Stimulated activated effector memory CD8-positive, alpha-beta T cell treated with anti-CD3 and anti-CD28 coated beads, Interleukin-12 subunit alpha, Interleukin-12 subunit beta, amount 100 ng/mL, for 72 hours (primary cell): Measurements from ENCODE around the gene EVI2B.
A peak's percentile ranks its signal among the peaks of the same experiment; 100 is the strongest.
"Not testable (repeated sequence)": the region's sequence is repeated elsewhere in the genome, so short reads cannot be mapped to it uniquely, and the experiment has no call there.

Experiments
- ATAC-seq: fragments of 150-1000 bp; cut with Tn5 transposase; 2 replicates; pipeline ENCODE4 v1.10.0; 2021
- DNase-seq, 2 donors: peaks; one replicate each; pipeline ENCODE4 v3.0.0; 2021 to 2022; ENCODE audit warnings: low spot score in 2 of 2
- H3K27ac Mint-ChIP-seq: one replicate; pipeline ENCODE4 v1.8.0; 2022; ENCODE audit warnings: mild to moderate bottlenecking, mixed read lengths
- H3K36me3 Mint-ChIP-seq: one replicate; pipeline ENCODE4 v1.8.0; 2022; ENCODE audit warnings: mild to moderate bottlenecking, mixed read lengths
- H3K4me1 Mint-ChIP-seq: one replicate; pipeline ENCODE4 v1.8.0; 2022; ENCODE audit warnings: mixed read lengths
- H3K4me3 Mint-ChIP-seq: one replicate; pipeline ENCODE4 v1.8.0; 2022; ENCODE audit warnings: mild to moderate bottlenecking, mixed read lengths
- H3K9me3 Mint-ChIP-seq: one replicate; pipeline ENCODE4 v1.8.0; 2022; ENCODE audit warnings: mixed read lengths

EVI2B gene

DNA sequence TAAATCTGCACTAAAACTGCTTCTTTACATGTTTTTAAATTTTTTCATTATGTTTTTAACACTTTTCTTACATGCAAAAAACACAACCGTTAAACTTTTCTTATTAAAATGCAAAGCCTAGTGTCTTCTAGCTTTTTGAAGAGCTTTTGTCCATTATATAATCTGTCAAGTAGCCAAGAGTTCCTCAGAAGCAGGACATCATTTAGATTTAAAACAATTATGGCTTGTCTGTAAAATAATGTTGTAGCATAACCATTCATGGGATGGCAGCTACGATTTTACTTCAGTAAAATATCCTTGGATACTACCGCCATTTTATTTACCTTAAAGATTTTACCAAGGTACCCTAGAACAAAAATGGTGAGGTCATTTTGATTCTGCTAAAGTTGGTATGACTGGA, 19.6 kb downstream of the EVI2B start:
- Mint-ChIP-seq H3K9me3 (no peaks in the 10 kb centered on the region), H3K27ac (no peak overlapping the region), H3K4me3 (no peak overlapping the region), H3K4me1 (no peaks in the 10 kb centered on the region), H3K36me3 (no peaks in the 10 kb centered on the region)
- DNase-seq (no peak), ATAC-seq (no peak)

GRCh38 chr17:31293581-31293980, 20.3 kb downstream of the EVI2B start:
- H3K4me1 Mint-ChIP-seq, result no peaks in the 10 kb centered on the region

DNA sequence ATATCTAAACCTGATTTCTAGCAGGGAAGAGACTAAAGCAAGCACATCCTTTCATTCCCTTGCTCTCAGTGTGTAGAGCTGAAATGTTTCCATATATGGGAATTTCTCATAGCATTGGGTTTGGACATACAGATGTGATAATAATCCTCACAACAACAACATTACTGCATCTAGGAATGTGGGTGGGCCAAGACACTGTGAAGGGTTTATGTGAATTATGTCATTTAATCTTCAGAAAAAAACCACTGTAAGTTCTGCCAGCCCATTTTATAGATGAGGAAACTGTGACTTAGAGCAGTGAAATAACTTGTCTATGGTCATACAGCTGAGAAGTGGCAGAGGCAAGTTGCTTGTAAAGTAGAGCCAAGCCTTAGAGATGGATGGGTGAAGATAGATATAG, 22.0 kb downstream of the EVI2B start:
- ATAC-seq (no peak), DNase-seq (no peak)
- no peaks in the 10 kb centered on the region for H3K9me3 Mint-ChIP-seq
- no peak overlapping the region for H3K27ac Mint-ChIP-seq
- H3K4me1 Mint-ChIP-seq, result no peaks in the 10 kb centered on the region
- H3K36me3 Mint-ChIP-seq, result no peaks in the 10 kb centered on the region
- H3K4me3 Mint-ChIP-seq, result no peak overlapping the region

More at GRCh38 chr17:31293581-31293980, 20.3 kb downstream of the EVI2B start:
- Mint-ChIP-seq H3K36me3 (no peaks in the 10 kb centered on the region), H3K9me3 (no peaks in the 10 kb centered on the region), H3K27ac (no peak overlapping the region), H3K4me3 (no peak overlapping the region)
- DNase-seq (no peak), ATAC-seq (no peak)

GRCh38 chr17:31289790-31290189, 24.1 kb downstream of the EVI2B start:
- no peak for DNase-seq
- Mint-ChIP-seq H3K36me3 (no peaks in the 10 kb centered on the region), H3K9me3 (no peaks in the 10 kb centered on the region), H3K27ac (no peak overlapping the region), H3K4me1 (no peaks in the 10 kb centered on the region), H3K4me3 (no peak overlapping the region)
- no peak for ATAC-seq

- not testable (repeated sequence) for H3K9me3 Mint-ChIP-seq, H3K27ac Mint-ChIP-seq, DNase-seq, H3K4me3 Mint-ChIP-seq, ATAC-seq, H3K4me1 Mint-ChIP-seq, H3K36me3 Mint-ChIP-seq
Observed at GRCh38 chr17:31287932-31288331, 25.9 kb downstream of the EVI2B start.

GRCh38 chr17:31286587-31286986, 27.3 kb downstream of the EVI2B start:
- H3K27ac Mint-ChIP-seq, result no peak overlapping the region
- no peak overlapping the region for H3K4me3 Mint-ChIP-seq
- H3K4me1 Mint-ChIP-seq, result no peaks in the 10 kb centered on the region
- H3K9me3 Mint-ChIP-seq, result no peaks in the 10 kb centered on the region
- DNase-seq (no peak), ATAC-seq (no peak)
- no peaks in the 10 kb centered on the region for H3K36me3 Mint-ChIP-seq

DNA sequence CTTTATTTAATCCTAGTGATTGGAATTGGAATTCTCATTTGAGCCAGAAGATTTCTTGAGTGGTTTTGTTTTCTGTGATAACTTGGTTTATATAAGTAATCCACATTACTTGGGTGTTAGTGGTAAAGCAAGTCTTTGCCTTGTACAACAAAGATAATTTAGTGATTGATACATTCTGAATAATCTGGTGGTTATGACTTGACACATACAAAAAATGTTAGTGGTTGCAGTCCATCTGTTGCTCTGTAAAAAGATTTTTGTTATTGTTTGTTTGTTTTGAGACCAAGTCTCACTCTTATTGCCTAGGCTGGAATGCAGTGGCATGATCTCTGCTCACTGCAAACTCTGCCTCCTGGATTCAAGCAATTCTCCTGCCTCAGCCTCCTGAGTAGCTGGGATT, 30.0 kb downstream of the EVI2B start:
- no peak for ATAC-seq
- no peaks in the 10 kb centered on the region for H3K9me3 Mint-ChIP-seq
- no peak overlapping the region for H3K4me3 Mint-ChIP-seq
- no peak overlapping the region for H3K27ac Mint-ChIP-seq
- no peak for DNase-seq
- no peaks in the 10 kb centered on the region for H3K4me1 Mint-ChIP-seq
- H3K36me3 Mint-ChIP-seq, result no peaks in the 10 kb centered on the region

GRCh38 chr17:31281061-31281460, 32.8 kb downstream of the EVI2B start:
- H3K4me3 Mint-ChIP-seq, result no peak overlapping the region
- peaks cover 13% of the 10 kb centered on the region for H3K36me3 Mint-ChIP-seq
- H3K9me3 Mint-ChIP-seq, result no peaks in the 10 kb centered on the region
- ATAC-seq, result no peak
- DNase-seq, result no peak
- no peaks in the 10 kb centered on the region for H3K4me1 Mint-ChIP-seq
- no peak overlapping the region for H3K27ac Mint-ChIP-seq

DNA sequence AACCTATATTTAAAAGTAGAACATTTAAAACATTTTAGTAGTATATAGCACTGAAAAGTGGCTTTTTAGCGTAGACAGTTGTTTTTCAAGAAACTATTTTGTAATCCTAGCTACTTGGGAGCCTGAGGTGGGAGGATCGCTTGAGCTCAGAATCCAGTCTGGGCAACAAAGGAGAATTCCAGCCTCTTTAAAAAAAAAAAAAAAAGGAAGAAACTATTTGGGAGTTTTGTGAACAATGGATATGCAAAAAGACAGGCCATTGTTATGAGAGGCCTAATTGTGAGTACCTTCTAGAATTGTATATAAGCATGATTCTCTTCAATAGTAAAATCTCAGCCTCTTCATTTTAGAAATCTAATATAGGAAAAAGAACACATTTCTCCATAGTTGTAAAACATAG, 34.5 kb downstream of the EVI2B start:
- Mint-ChIP-seq H3K36me3 (peaks cover 13% of the 10 kb centered on the region), H3K4me1 (no peaks in the 10 kb centered on the region), H3K27ac (no peak overlapping the region), H3K9me3 (no peaks in the 10 kb centered on the region), H3K4me3 (no peak overlapping the region)
- no peak for DNase-seq
- no peak for ATAC-seq

- DNase-seq (no peak), ATAC-seq (no peak)
- Mint-ChIP-seq H3K9me3 (no peaks in the 10 kb centered on the region), H3K4me3 (no peak overlapping the region), H3K27ac (peak overlapping the region; percentile 6), H3K36me3 (peaks cover 21% of the 10 kb centered on the region), H3K4me1 (no peaks in the 10 kb centered on the region)
Observed at GRCh38 chr17:31275116-31275515, 38.7 kb downstream of the EVI2B start.

DNA sequence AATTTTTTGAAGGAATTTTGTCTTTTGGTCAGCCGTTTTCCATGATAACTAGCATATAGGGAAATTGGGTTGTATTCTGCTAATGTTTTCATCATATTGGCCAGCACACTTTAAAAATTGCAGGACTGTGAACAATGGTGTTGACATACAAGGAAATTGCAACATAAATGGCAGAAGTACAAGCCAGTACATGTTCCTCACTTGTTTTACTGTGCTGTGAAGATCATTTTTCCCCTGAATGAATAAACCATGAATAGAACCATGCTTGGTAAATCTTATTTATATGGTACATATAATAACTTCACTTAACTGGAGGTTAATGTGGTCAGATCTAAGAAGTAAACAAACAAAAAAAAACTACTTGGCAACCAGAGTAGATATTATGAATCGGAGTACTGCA, 39.6 kb downstream of the EVI2B start:
- H3K4me1 Mint-ChIP-seq, result no peaks in the 10 kb centered on the region

DNA sequence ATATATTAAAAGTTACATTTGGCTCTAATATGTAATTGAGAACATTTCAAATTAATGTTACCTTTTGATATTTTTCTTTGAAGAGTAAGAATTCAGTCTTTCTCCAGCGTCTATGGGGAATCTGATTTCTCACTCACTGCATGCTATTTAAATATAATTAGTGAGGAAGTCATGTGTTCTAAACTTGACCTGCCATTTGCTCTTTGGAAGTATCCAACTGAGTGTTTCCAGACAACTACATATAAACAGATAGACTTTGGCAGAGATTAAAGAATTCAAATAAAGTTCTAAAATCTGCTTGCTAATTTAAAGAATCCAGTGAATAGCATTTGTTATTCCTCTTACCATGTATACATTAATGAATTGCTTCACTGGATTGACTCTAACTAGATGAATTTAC, 40.3 kb downstream of the EVI2B start:
- H3K4me1 Mint-ChIP-seq, result no peaks in the 10 kb centered on the region
- DNase-seq (no peak), ATAC-seq (no peak)
- H3K36me3 Mint-ChIP-seq, result peaks cover 29% of the 10 kb centered on the region
- H3K9me3 Mint-ChIP-seq, result no peaks in the 10 kb centered on the region
- no peak overlapping the region for H3K4me3 Mint-ChIP-seq
- H3K27ac Mint-ChIP-seq, result no peak overlapping the region

More for the DNA sequence above, 39.6 kb downstream of the EVI2B start:
- Mint-ChIP-seq H3K4me3 (no peak overlapping the region), H3K9me3 (no peaks in the 10 kb centered on the region), H3K36me3 (peaks cover 21% of the 10 kb centered on the region), H3K27ac (no peak overlapping the region)
- DNase-seq (no peak), ATAC-seq (no peak)

DNA sequence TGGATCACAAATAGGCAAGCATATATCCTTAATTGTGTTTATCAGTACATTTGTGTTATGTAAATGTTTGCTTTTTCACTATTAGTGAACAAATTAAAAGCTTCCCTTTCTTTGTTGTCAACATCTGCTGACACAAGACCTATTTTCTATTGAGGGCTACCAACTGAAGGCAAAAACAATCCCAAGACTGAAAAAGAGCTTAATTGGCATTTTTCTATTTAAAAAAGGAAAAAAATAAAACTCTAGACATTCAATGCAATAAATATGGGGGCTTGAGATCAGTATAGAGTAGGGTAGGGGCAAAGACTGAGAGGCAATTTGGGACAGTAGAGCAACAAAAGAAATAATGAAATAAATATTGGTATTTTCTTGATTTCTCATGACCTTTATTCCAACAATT, 41.1 kb downstream of the EVI2B start:
- Mint-ChIP-seq H3K4me3 (no peak overlapping the region), H3K36me3 (peaks cover 32% of the 10 kb centered on the region), H3K27ac (no peak overlapping the region), H3K9me3 (no peaks in the 10 kb centered on the region), H3K4me1 (no peaks in the 10 kb centered on the region)
- DNase-seq, result no peak
- ATAC-seq, result no peak

DNA sequence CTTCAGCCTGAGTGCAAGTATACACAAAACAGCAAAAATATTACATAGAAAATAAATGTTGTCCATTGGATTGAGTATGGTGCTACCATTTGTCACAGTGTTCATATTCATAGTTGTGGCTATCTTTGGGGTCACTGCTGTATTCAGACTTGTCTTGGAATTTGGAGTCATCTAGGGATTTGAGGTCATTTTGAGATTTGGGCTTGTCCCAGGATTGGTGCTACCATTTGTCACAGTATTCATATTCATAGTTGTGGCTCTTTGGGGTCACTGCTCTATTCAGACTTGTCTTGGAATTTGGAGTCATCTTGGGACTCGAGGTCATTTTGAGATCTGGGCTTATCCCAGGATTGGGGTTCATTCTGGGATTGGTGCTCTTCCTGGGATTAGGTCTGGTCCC, 41.6 kb downstream of the EVI2B start:
- H3K4me1 Mint-ChIP-seq, result no peaks in the 10 kb centered on the region
- ATAC-seq (no peak), DNase-seq (no peak)
- peaks cover 32% of the 10 kb centered on the region for H3K36me3 Mint-ChIP-seq
- no peak overlapping the region for H3K27ac Mint-ChIP-seq
- no peaks in the 10 kb centered on the region for H3K9me3 Mint-ChIP-seq
- H3K4me3 Mint-ChIP-seq, result no peak overlapping the region

DNA sequence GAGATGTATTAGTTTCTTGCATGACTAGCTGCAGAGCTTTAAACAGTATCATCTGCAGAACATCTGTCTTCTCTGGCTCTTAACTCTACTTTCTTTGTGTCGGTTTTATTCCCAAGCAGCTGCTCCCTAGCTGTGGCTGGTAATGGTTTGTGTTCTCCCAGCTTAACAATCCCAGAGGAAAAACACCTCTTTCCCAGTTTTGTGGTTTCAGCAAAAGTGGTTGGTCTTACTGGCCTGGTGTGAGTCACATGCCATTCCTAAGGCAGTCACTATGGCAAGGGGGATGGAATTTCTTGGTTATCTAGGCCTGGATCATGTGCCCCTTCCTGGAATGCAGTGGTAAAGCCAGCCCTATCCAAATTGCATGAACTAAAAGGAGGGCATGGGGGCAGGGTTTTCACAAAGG, 44.3 kb downstream of the EVI2B start:
- Mint-ChIP-seq H3K4me1 (no peaks in the 10 kb centered on the region), H3K9me3 (no peaks in the 10 kb centered on the region), H3K4me3 (no peak overlapping the region), H3K36me3 (peaks cover 42% of the 10 kb centered on the region), H3K27ac (no peak overlapping the region)
- DNase-seq, result no peak
- no peak for ATAC-seq

DNA sequence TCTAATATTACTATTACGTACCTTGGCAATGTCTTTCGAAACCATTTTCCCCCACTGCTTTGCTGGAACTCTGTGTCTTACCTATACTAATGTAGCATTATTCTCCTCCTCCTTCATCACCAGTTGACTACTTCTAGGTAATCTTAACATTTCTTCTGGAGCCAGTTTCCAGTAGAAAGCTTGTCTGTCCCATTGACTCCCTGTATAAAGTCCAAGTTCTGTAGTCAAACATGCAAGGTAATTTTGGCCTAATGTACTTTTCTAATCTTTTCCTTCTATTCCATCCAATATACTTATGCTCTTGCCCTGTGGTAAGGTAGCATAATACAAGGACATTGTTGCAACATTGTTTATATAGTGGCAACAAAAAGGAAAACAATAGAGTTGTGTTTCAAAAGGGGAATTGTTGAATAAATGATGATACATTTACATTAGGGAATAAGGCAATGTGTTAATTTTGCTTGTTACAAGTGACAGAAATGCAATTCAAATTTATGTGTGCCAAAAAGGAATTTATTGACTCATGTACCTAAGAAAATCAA, 44.7 kb downstream of the EVI2B start:
- H3K4me3 Mint-ChIP-seq, result no peak overlapping the region
- DNase-seq (no peak), ATAC-seq (no peak)
- H3K9me3 Mint-ChIP-seq, result no peaks in the 10 kb centered on the region
- H3K4me1 Mint-ChIP-seq, result no peaks in the 10 kb centered on the region
- peaks cover 42% of the 10 kb centered on the region for H3K36me3 Mint-ChIP-seq
- H3K27ac Mint-ChIP-seq, result no peak overlapping the region

DNA sequence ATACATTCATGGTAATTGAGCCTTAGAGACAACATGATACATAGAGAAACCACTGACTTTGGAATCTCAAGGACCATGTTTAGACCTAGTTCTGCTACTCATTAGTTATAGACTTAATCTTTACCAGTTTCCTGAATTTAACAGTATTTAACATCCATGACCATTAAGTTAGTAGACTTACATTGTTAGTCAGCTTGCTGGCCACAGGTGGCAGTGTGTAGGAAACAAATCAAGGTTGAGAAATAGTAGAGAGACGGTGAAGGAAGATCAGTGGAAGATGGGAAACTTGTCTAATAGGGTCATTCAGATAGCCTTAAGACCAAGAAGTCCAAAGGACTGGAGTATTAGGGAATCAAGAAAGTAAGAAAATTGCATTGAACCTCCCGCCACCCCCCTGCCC, 47.8 kb downstream of the EVI2B start:
- H3K4me3 Mint-ChIP-seq, result no peak overlapping the region

More for the DNA sequence above, 47.8 kb downstream of the EVI2B start:
- Mint-ChIP-seq H3K27ac (no peak overlapping the region), H3K36me3 (peaks cover 41% of the 10 kb centered on the region), H3K4me1 (no peaks in the 10 kb centered on the region), H3K9me3 (no peaks in the 10 kb centered on the region)
- DNase-seq (no peak), ATAC-seq (no peak)
